ENCODE data around the gene TUBB4B. TPM values are rescaled to one million over a fixed set of nuclear protein-coding genes. Genes with fewer than 3 reads are reported as not detected.

The TUBB4B gene
- total RNA-seq, 1 experiment from 2014 or later, result 360 TPM

GRCh38 chr9:137224830-137225694, 16.0 kb upstream of the TUBB4B start, which contains the start of gene CYSRT1:
Gene CYSRT1, plus strand, starts transcription at chr9:137225174. Its CDS starts 448 bp downstream, at chr9:137225622.
- Mint-ChIP-seq H3K4me3 (ENCODE audit: low read depth, unreplicated experiment) (peak within 1 kb of the TSS; percentile 70), H3K27me3 (ENCODE audit: unreplicated experiment) (no peaks in the 10 kb centered on the region), H3K27ac (ENCODE audit: unreplicated experiment) (peak within 1 kb of the TSS; percentile 95), H3K36me3 (ENCODE audit: insufficient read depth, unreplicated experiment) (peaks cover 37% of the 10 kb centered on the region), H3K9me3 (ENCODE audit: low read depth, unreplicated experiment) (no peaks in the 10 kb centered on the region), H3K4me1 (ENCODE audit: low read depth, unreplicated experiment) (peaks cover 19% of the 10 kb centered on the region)
- intact Hi-C loops (cut with micrococcal nuclease; ENCODE audit: unreplicated experiment), result loop anchor here (5.0 kb wide), 1 partner anchor 48 kb away; no protein-coding TSS in a partner anchor
- peak; percentile 62 for DNase-seq
- TF ChIP-seq CTCF (IDR thresholded peaks at IDR 0.05; ENCODE audit: unreplicated experiment), result no peak
- CTCF ChIA-PET, result no interaction called here
- TSS peak; percentile 74 for BruUV-seq (replicated peaks)

DNA sequence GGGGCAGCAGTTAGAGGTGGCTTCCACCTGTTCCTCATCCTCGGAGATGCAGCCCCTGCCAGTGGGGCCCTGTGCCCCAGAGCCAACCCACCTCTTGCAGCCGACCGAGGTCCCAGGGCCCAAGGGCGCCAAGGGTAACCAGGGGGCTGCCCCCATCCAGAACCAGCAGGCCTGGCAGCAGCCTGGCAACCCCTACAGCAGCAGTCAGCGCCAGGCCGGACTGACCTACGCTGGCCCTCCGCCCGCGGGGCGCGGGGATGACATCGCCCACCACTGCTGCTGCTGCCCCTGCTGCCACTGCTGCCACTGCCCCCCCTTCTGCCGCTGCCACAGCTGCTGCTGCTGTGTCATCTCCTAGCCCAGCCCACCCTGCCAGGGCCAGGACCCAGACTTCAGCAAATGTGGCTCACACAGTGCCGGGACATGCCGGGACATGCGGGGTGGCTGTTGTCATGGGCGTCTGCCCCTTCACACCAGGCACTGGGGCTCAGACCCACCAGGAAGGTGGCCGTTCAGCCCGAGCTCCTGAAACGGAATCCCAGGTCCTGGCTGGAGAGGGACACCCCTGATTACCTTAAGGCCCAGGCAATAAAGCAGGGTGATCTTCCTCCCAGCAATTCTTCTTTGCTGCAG, 15.3 kb upstream of the TUBB4B start:
- no peaks in the 10 kb centered on the region for H3K27me3 Mint-ChIP-seq (ENCODE audit: unreplicated experiment)
- DNase-seq, result no peak
- CTCF ChIA-PET, result interaction anchor here (1.4 to 2.0 kb wide), 2 partner anchors 11 to 99 kb away, joined by 4 to 5 read pairs; no protein-coding TSS in a partner anchor
- TF ChIP-seq CTCF (IDR thresholded peaks at IDR 0.05; ENCODE audit: unreplicated experiment), result no peak
- H3K36me3 Mint-ChIP-seq (ENCODE audit: insufficient read depth, unreplicated experiment), result peaks cover 30% of the 10 kb centered on the region
- H3K4me1 Mint-ChIP-seq (ENCODE audit: low read depth, unreplicated experiment), result peaks cover 19% of the 10 kb centered on the region
- H3K27ac Mint-ChIP-seq (ENCODE audit: unreplicated experiment), result peak overlapping the region; percentile 95
- H3K4me3 Mint-ChIP-seq (ENCODE audit: low read depth, unreplicated experiment), result peak overlapping the region; percentile 72
- intact Hi-C loops (cut with micrococcal nuclease; ENCODE audit: unreplicated experiment), result loop anchor here (2.0 to 5.0 kb wide), 2 partner anchors 49 to 109 kb away; no protein-coding TSS in a partner anchor
- BruUV-seq (replicated peaks), result no TSS peak
- H3K9me3 Mint-ChIP-seq (ENCODE audit: low read depth, unreplicated experiment), result no peaks in the 10 kb centered on the region

DNA sequence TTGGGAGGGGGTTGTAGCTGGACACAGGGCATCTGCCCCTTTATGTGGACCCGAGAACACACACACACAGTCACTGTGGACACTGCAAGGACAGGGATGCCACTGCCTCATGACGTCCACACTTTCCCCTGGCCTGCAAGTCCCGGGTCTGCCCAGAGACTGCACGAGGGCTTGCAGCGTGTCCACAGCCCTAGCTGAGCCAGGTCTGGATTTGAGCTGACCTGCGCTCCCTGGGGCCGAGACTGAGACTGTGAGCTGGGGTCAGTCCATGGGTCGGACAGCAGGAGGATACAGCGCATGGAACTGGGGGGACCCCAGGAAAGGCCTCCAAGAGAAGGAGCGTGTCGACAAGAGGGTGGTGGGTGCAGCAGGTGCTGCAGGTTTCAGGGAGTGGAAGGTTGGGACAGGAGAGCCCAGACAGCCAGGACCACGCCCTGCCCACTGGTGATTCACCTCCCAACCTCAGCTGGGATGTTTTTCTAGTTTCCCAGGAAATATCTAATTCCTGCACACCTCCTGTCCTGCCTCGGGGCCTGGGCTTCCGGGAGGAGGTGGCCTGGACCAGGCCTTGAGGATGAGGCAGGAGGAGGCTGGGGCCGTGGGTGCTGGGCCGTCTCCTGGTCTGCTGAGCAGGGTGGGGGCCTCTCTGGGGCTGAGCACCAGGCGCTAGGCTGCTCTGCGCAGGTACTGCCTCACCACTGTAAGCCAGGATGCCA, 14.6 kb upstream of the TUBB4B start:
- H3K27me3 Mint-ChIP-seq (ENCODE audit: unreplicated experiment), result no peaks in the 10 kb centered on the region
- TF ChIP-seq CTCF (IDR thresholded peaks at IDR 0.05; ENCODE audit: unreplicated experiment), result no peak
- CTCF ChIA-PET, result interaction anchor here (0.5 to 2.4 kb wide), 6 partner anchors 10 to 99 kb away, joined by 4 to 11 read pairs (median 6); partner anchors contain the start of genes ANAPC2 and SSNA1
- peaks cover 19% of the 10 kb centered on the region for H3K4me1 Mint-ChIP-seq (ENCODE audit: low read depth, unreplicated experiment)
- peak overlapping the region; percentile 72 for H3K4me3 Mint-ChIP-seq (ENCODE audit: low read depth, unreplicated experiment)
- peak; percentile 63 for DNase-seq
- no peaks in the 10 kb centered on the region for H3K9me3 Mint-ChIP-seq (ENCODE audit: low read depth, unreplicated experiment)
- no TSS peak for BruUV-seq (replicated peaks)
- H3K36me3 Mint-ChIP-seq (ENCODE audit: insufficient read depth, unreplicated experiment), result peaks cover 30% of the 10 kb centered on the region
- intact Hi-C loops (cut with micrococcal nuclease; ENCODE audit: unreplicated experiment), result loop anchor here (2.0 to 5.0 kb wide), 2 partner anchors 49 to 110 kb away; no protein-coding TSS in a partner anchor
- H3K27ac Mint-ChIP-seq (ENCODE audit: unreplicated experiment), result peak overlapping the region; percentile 95
